Fibroblast of lung (primary cell): ENCODE data around the gene FAM13A. TPM values are rescaled to one million over a fixed set of nuclear protein-coding genes. Genes with fewer than 3 reads are reported as not detected.

ENCODE experiments used
- DNase-seq, 2 donors: peaks; one replicate each; pipeline versions ENCODE4 v3.0.0 to v3.0.0-alpha.2; 2010; ENCODE audit warnings: low read depth in 2 of 2
- H2AFZ ChIP-seq: 2 replicates; pipeline ENCODE4 v1.5.1; 2012; ENCODE audit warnings: low read length, control low read depth, inconsistent platforms
- H3K27ac ChIP-seq: 2 replicates; pipeline ENCODE4 v1.5.1; 2011; ENCODE audit warnings: low read length, control low read depth; ENCODE audit not compliant: insufficient read depth
- H3K27me3 ChIP-seq: 2 replicates; pipeline ENCODE4 v1.5.1; 2011; ENCODE audit warnings: mild to moderate bottlenecking, low read length; ENCODE audit not compliant: control insufficient read depth, insufficient read depth
- H3K36me3 ChIP-seq: 2 replicates; pipeline ENCODE4 v1.5.1; 2011; ENCODE audit warnings: low read length; ENCODE audit not compliant: control insufficient read depth, insufficient read depth
- H3K4me1 ChIP-seq: 2 replicates; pipeline ENCODE4 v1.5.1; 2011; ENCODE audit warnings: low read length; ENCODE audit not compliant: control insufficient read depth, insufficient read depth; ENCODE audit errors: extremely low read depth
- H3K4me2 ChIP-seq: 2 replicates; pipeline ENCODE4 v1.5.1; 2011; ENCODE audit warnings: low read length, control low read depth; ENCODE audit not compliant: insufficient read depth; ENCODE audit errors: extremely low read depth
- H3K4me3 ChIP-seq, 4 experiments: fragments of 200-600 bp in 1 of 4; sonication (generic) in 1 of 4; replicated peaks in 1 of 4; 2 replicates each; pipeline ENCODE4 v1.5.1; 2011 to 2016; ENCODE audit warnings: low read length in 4 of 4, low read depth in 3 of 4, mild to moderate bottlenecking in 3 of 4, control low read depth in 2 of 4, inconsistent platforms in 1 of 4, mixed read lengths in 1 of 4; ENCODE audit not compliant: insufficient read depth in 1 of 4; ENCODE audit errors: control extremely low read depth in 1 of 4
- H3K79me2 ChIP-seq: 2 replicates; pipeline ENCODE4 v1.5.1; 2012; ENCODE audit warnings: mild to moderate bottlenecking, low read length, inconsistent platforms; ENCODE audit not compliant: control insufficient read depth, insufficient read depth
- H3K9ac ChIP-seq: 2 replicates; pipeline ENCODE4 v1.5.1; 2011; ENCODE audit warnings: mild to moderate bottlenecking, low read length, control low read depth; ENCODE audit not compliant: insufficient read depth
- H3K9me3 ChIP-seq: 2 replicates; pipeline ENCODE4 v1.5.1; 2012; ENCODE audit warnings: low read depth, low read length; ENCODE audit not compliant: control insufficient read depth, insufficient read depth
- H4K20me1 ChIP-seq: 2 replicates; pipeline ENCODE4 v1.5.1; 2011; ENCODE audit warnings: low read length; ENCODE audit not compliant: control insufficient read depth, insufficient read depth; ENCODE audit errors: extremely low read depth
- EZH2 ChIP-seq: IDR thresholded peaks from 2 replicates; pipeline ENCODE4 v1.5.1; 2012; ENCODE audit warnings: low read length, control low read depth, mild to moderate bottlenecking; ENCODE audit errors: missing control alignments
- polyA plus RNA-seq, 2 donors: library from polyadenylated mRNA; depleted of rRNA in 1 of 2; stranded (reverse) in 1 of 2; unstranded in 1 of 2; fragments of >200 nt; gene quantifications; 2 replicates each; pipeline ENCODE4 v1.2.1, GENCODE V29; 2011 to 2012; ENCODE audit warnings: missing spikeins in 1 of 2
- total RNA-seq: library from RNA; depleted of rRNA; stranded (reverse); fragments of >200 nt; gene quantifications from 2 replicates; pipeline ENCODE4 v1.2.1, GENCODE V29; 2014
- TF ChIP-seq, protein P1 (sequence below), 2 donors: IDR thresholded peaks in 1 of 2; conservative IDR thresholded peaks in 1 of 2; 1 replicate in 1 of 2; 2 replicates in 1 of 2; pipeline ENCODE4 v1.5.1; 2011 to 2012; ENCODE audit warnings: low read length in 2 of 2, control low read depth in 1 of 2, inconsistent platforms in 1 of 2, low read depth in 1 of 2, mild to moderate bottlenecking in 1 of 2

FAM13A gene
- total and polyA plus RNA-seq, 2 donors (not counting 1 experiment from before 2014, with no cell fraction given): 14.3 to 23.9 TPM

GRCh38 chr4:88828842-88829571 is 228.0 kb downstream of the FAM13A start:
- no peak for TF ChIP-seq EZH2
- TF ChIP-seq, protein P1, sequence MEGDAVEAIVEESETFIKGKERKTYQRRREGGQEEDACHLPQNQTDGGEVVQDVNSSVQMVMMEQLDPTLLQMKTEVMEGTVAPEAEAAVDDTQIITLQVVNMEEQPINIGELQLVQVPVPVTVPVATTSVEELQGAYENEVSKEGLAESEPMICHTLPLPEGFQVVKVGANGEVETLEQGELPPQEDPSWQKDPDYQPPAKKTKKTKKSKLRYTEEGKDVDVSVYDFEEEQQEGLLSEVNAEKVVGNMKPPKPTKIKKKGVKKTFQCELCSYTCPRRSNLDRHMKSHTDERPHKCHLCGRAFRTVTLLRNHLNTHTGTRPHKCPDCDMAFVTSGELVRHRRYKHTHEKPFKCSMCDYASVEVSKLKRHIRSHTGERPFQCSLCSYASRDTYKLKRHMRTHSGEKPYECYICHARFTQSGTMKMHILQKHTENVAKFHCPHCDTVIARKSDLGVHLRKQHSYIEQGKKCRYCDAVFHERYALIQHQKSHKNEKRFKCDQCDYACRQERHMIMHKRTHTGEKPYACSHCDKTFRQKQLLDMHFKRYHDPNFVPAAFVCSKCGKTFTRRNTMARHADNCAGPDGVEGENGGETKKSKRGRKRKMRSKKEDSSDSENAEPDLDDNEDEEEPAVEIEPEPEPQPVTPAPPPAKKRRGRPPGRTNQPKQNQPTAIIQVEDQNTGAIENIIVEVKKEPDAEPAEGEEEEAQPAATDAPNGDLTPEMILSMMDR (conservative IDR thresholded peaks at IDR 0.05 in 1 of 2, IDR thresholded peaks at IDR 0.05 in 1 of 2; ENCODE audit: low read depth in 1 of 2, low read length in 2 of 2): no peak
- no peaks in the 10 kb centered on the region for H3K9me3 ChIP-seq
- H4K20me1 ChIP-seq: no peaks in the 10 kb centered on the region
- peaks cover 1% of the 10 kb centered on the region for H3K36me3 ChIP-seq
- H3K4me1 ChIP-seq: no peaks in the 10 kb centered on the region
- no peak overlapping the region for H3K4me2 ChIP-seq
- no peak overlapping the region for H2AFZ ChIP-seq
- peak in 1 of 2 donors; percentile 72 for DNase-seq
- no peaks in the 10 kb centered on the region for H3K79me2 ChIP-seq
- no peak overlapping the region for H3K9ac ChIP-seq
- no peak overlapping the region for H3K4me3 ChIP-seq
- no peak overlapping the region for H3K27ac ChIP-seq
- H3K27me3 ChIP-seq: no peaks in the 10 kb centered on the region

GRCh38 chr4:88827442-88827841 is 229.5 kb downstream of the FAM13A start:
- peaks cover 1% of the 10 kb centered on the region for H3K36me3 ChIP-seq
- H3K9me3 ChIP-seq: no peaks in the 10 kb centered on the region
- H3K27ac ChIP-seq: no peak overlapping the region
- H2AFZ ChIP-seq: no peak overlapping the region
- peak in 1 of 2 donors; percentile 29 for DNase-seq
- H3K4me1 ChIP-seq: no peaks in the 10 kb centered on the region
- no peaks in the 10 kb centered on the region for H4K20me1 ChIP-seq
- no peak overlapping the region for H3K9ac ChIP-seq
- no peak overlapping the region for H3K4me2 ChIP-seq
- no peaks in the 10 kb centered on the region for H3K27me3 ChIP-seq
- no peaks in the 10 kb centered on the region for H3K79me2 ChIP-seq
- H3K4me3 ChIP-seq: no peak overlapping the region
- TF ChIP-seq, protein P1 (conservative IDR thresholded peaks at IDR 0.05 in 1 of 2, IDR thresholded peaks at IDR 0.05 in 1 of 2; ENCODE audit: low read depth in 1 of 2, low read length in 2 of 2): no peak
- no peak for TF ChIP-seq EZH2

- Histone ChIP-seq H3K36me3 (peaks cover 1% of the 10 kb centered on the region), H3K4me3 (no peak overlapping the region)
- TF ChIP-seq EZH2: no peak
- TF ChIP-seq, protein P1 (conservative IDR thresholded peaks at IDR 0.05 in 1 of 2, IDR thresholded peaks at IDR 0.05 in 1 of 2; ENCODE audit: low read depth in 1 of 2, low read length in 2 of 2): no peak
These were observed 230.2 kb downstream of the FAM13A start for GRCh38 chr4:88826771-88827170.

More at GRCh38 chr4:88826771-88827170, 230.2 kb downstream of the FAM13A start:
- H3K9ac ChIP-seq: no peak overlapping the region
- H3K27me3 ChIP-seq: no peaks in the 10 kb centered on the region
- H2AFZ ChIP-seq: no peak overlapping the region
- no peaks in the 10 kb centered on the region for H3K79me2 ChIP-seq
- no peak overlapping the region for H3K4me2 ChIP-seq
- H4K20me1 ChIP-seq: no peaks in the 10 kb centered on the region
- H3K9me3 ChIP-seq: no peaks in the 10 kb centered on the region
- no peak for DNase-seq
- no peak overlapping the region for H3K27ac ChIP-seq
- peaks cover 2% of the 10 kb centered on the region for H3K4me1 ChIP-seq
